SK-N-SH treated with all-trans-retinoic acid at 6 μM for 48 hours (cell line): ENCODE measurements around the gene ATP11A.

Experiments used
- ATAC-seq: fragments of 200-7000 bp; cut with Tn5 transposase; 3 replicates; pipeline ENCODE4 v1.9.1; 2020; ENCODE audit warnings: mild to moderate bottlenecking, moderate library complexity
- CREB5 ChIP-seq: fragments of 250-450 bp; sonication (Bioruptor Pico); IDR thresholded peaks from 2 replicates; pipeline ENCODE4 v1.5.1; 2020; ENCODE audit warnings: low read depth, mild to moderate bottlenecking, moderate library complexity
- CSDC2 ChIP-seq: fragments of 250-450 bp; sonication (Bioruptor Pico); IDR thresholded peaks from 2 replicates; pipeline ENCODE4 v1.5.0; 2020; ENCODE audit warnings: mild to moderate bottlenecking, moderate library complexity
- ESRRG ChIP-seq: fragments of 250-450 bp; sonication (Bioruptor Pico); IDR thresholded peaks from 2 replicates; pipeline ENCODE4 v1.6.1; 2021; ENCODE audit warnings: mild to moderate bottlenecking
- GLIS3 ChIP-seq: fragments of 250-450 bp; sonication (Bioruptor Pico); IDR thresholded peaks from 2 replicates; pipeline ENCODE4 v1.5.0; 2020; ENCODE audit warnings: mild to moderate bottlenecking, moderate library complexity
- ISL1 ChIP-seq: fragments of 250-450 bp; sonication (Bioruptor Pico); IDR thresholded peaks from 2 replicates; pipeline ENCODE4 v2.1.2; 2022; ENCODE audit warnings: mild to moderate bottlenecking, moderate library complexity
- OSR1 ChIP-seq: fragments of 250-450 bp; sonication (Bioruptor Pico); IDR thresholded peaks from 2 replicates; pipeline ENCODE4 v1.8.0; 2022; ENCODE audit warnings: moderate library complexity, mild to moderate bottlenecking, inconsistent platforms
- POU6F1 ChIP-seq: fragments of 250-450 bp; sonication (Bioruptor Pico); IDR thresholded peaks from 2 replicates; pipeline ENCODE4 v1.8.0; 2021; ENCODE audit warnings: low read depth, mild to moderate bottlenecking, moderate library complexity, borderline replicate concordance
- PPARA ChIP-seq: fragments of 250-450 bp; sonication (Bioruptor Pico); IDR thresholded peaks from 2 replicates; pipeline ENCODE4 v1.5.0; 2020; ENCODE audit warnings: mild to moderate bottlenecking, borderline replicate concordance
- RARB ChIP-seq: fragments of 250-450 bp; sonication (Bioruptor Pico); IDR thresholded peaks from 2 replicates; pipeline ENCODE4 v1.8.0; 2021; ENCODE audit warnings: mild to moderate bottlenecking, moderate library complexity
- SNAI2 ChIP-seq: fragments of 250-450 bp; sonication (Bioruptor Pico); IDR thresholded peaks from 2 replicates; pipeline ENCODE4 v1.5.0; 2020; ENCODE audit warnings: mild to moderate bottlenecking, moderate library complexity
- TCF4 ChIP-seq: fragments of 250-450 bp; sonication (Bioruptor Pico); IDR thresholded peaks from 2 replicates; pipeline ENCODE4 v1.8.0; 2021; ENCODE audit warnings: mild to moderate bottlenecking, moderate library complexity, borderline replicate concordance
- TOX ChIP-seq: fragments of 250-450 bp; sonication (Bioruptor Pico); IDR thresholded peaks from 2 replicates; pipeline ENCODE4 v1.8.0; 2021; ENCODE audit warnings: mild to moderate bottlenecking, moderate library complexity, borderline replicate concordance
- TSHZ2 ChIP-seq: fragments of 250-450 bp; sonication (Bioruptor Pico); IDR thresholded peaks from 2 replicates; pipeline ENCODE4 v1.5.0; 2020; ENCODE audit warnings: mild to moderate bottlenecking, moderate library complexity
- ZFP3 ChIP-seq: fragments of 250-450 bp; sonication (Bioruptor Pico); IDR thresholded peaks from 2 replicates; pipeline ENCODE4 v1.5.0; 2020; ENCODE audit warnings: mild to moderate bottlenecking, moderate library complexity
- ZFP30 ChIP-seq: fragments of 450-650 bp; formaldehyde crosslinking; IDR thresholded peaks from 2 replicates; pipeline ENCODE4 v1.5.0; 2022; ENCODE audit warnings: mild to moderate bottlenecking, moderate library complexity
- ZNF565 ChIP-seq: fragments of 450-650 bp; formaldehyde crosslinking; conservative IDR thresholded peaks from 2 replicates; pipeline ENCODE4 v1.5.0; 2020; ENCODE audit warnings: low read depth, mild to moderate bottlenecking, moderate library complexity
- ZNF70 ChIP-seq: fragments of 450-650 bp; formaldehyde crosslinking; IDR thresholded peaks from 2 replicates; pipeline ENCODE4 v1.5.0; 2020; ENCODE audit warnings: mild to moderate bottlenecking, moderate library complexity
- ZNF8 ChIP-seq: fragments of 450-650 bp; formaldehyde crosslinking; IDR thresholded peaks from 2 replicates; pipeline ENCODE4 v1.5.0; 2020; ENCODE audit warnings: mild to moderate bottlenecking, moderate library complexity

The ATP11A gene

GRCh38 chr13:112930192-112930591, 240.4 kb downstream of the ATP11A start:
- TF ChIP-seq ISL1 (no peak), ZNF8 (CRISPR knock-in tag) (no peak), RARB (CRISPR knock-in tag) (no peak), TCF4 (CRISPR knock-in tag) (no peak), SNAI2 (CRISPR knock-in tag) (no peak), CREB5 (no peak), POU6F1 (CRISPR knock-in tag) (no peak), TSHZ2 (CRISPR knock-in tag) (no peak), ZFP30 (no peak), TOX (CRISPR knock-in tag) (no peak), ZNF70 (no peak), ZNF565 (CRISPR knock-in tag) (no peak), GLIS3 (CRISPR knock-in tag) (no peak), OSR1 (CRISPR knock-in tag) (no peak), ZFP3 (CRISPR knock-in tag) (no peak), PPARA (CRISPR knock-in tag) (no peak)
- no peak for ATAC-seq

- ATAC-seq: peak; percentile 87
- no peak for TF ChIP-seq TCF4 (CRISPR knock-in tag)
- no peak for TF ChIP-seq ZNF8 (CRISPR knock-in tag)
- no peak for TF ChIP-seq ISL1
- TF ChIP-seq CSDC2 (CRISPR knock-in tag): no peak
- no peak for TF ChIP-seq SNAI2 (CRISPR knock-in tag)
- no peak for TF ChIP-seq CREB5
- no peak for TF ChIP-seq ESRRG (CRISPR knock-in tag)
Observed at GRCh38 chr13:112931028-112931934, 241.4 kb downstream of the ATP11A start.

- no peak for TF ChIP-seq TSHZ2 (CRISPR knock-in tag)
- TF ChIP-seq SNAI2 (CRISPR knock-in tag): no peak
- no peak for TF ChIP-seq ISL1
- no peak for TF ChIP-seq TOX (CRISPR knock-in tag)
- TF ChIP-seq ZNF565 (CRISPR knock-in tag): no peak
- TF ChIP-seq CREB5: no peak
- TF ChIP-seq ZNF70: no peak
- TF ChIP-seq ESRRG (CRISPR knock-in tag): no peak
- TF ChIP-seq, all 23 proteins: peak for 0
- ATAC-seq: no peak
Observed at GRCh38 chr13:112932971-112933370, 243.1 kb downstream of the ATP11A start.
